ENCODE data around the gene SCLY.

GRCh38 chr2:238081150-238081549 lies 20.3 kb downstream of the SCLY start:
- TF ChIP-seq POLR2AphosphoS5 (IDR thresholded peaks at IDR 0.05; ENCODE audit: insufficient read depth in 1 of 2, low read depth in 1 of 2) (no peak), POLR2A (IDR thresholded peaks at IDR 0.05) (no peak)
- TF ChIP-seq, protein P1, sequence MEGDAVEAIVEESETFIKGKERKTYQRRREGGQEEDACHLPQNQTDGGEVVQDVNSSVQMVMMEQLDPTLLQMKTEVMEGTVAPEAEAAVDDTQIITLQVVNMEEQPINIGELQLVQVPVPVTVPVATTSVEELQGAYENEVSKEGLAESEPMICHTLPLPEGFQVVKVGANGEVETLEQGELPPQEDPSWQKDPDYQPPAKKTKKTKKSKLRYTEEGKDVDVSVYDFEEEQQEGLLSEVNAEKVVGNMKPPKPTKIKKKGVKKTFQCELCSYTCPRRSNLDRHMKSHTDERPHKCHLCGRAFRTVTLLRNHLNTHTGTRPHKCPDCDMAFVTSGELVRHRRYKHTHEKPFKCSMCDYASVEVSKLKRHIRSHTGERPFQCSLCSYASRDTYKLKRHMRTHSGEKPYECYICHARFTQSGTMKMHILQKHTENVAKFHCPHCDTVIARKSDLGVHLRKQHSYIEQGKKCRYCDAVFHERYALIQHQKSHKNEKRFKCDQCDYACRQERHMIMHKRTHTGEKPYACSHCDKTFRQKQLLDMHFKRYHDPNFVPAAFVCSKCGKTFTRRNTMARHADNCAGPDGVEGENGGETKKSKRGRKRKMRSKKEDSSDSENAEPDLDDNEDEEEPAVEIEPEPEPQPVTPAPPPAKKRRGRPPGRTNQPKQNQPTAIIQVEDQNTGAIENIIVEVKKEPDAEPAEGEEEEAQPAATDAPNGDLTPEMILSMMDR (IDR thresholded peaks at IDR 0.05), result no peak

Data from vagina (tissue), 2 donors.